PC-9 (cell line): ENCODE data around the gene SGCE. TPM values are rescaled to one million over a fixed set of nuclear protein-coding genes. Genes with fewer than 3 reads are reported as not detected.
A peak's percentile ranks its signal among the peaks of the same experiment; 100 is the strongest.

Source experiments
- BruUV-seq: library from RNA; stranded (reverse); fragments of 400-500 nt; replicated peaks from 2 replicates; lab custom pipeline; 2021; lab: Mats Ljungman, UMichigan
- CTCF ChIA-PET: fragments of 300-600 bp; sonication (Branson Sonifier 250); formaldehyde crosslinking; loops from one replicate; lab custom pipeline; 2022; ENCODE audit warnings: antibody characterized with exemption; lab: Charles Lee
- POLR2A ChIA-PET: fragments of 300-600 bp; sonication (Branson Sonifier 250); formaldehyde crosslinking; loops from one replicate; lab custom pipeline; 2022; ENCODE audit warnings: antibody characterized with exemption; ENCODE audit not compliant: unreplicated experiment; lab: Charles Lee
- DNase-seq, 2 experiments: peaks; one replicate each; pipeline versions ENCODE4 v3.0.0 to v3.0.0-alpha.2; 2015 to 2022; ENCODE audit warnings: mixed read lengths in 1 of 2
- H2AFZ ChIP-seq: fragments of 200-600 bp; sonication (generic); 2 replicates; pipeline ENCODE4 v1.8.1; 2017; ENCODE audit warnings: antibody characterized with exemption
- H3F3A ChIP-seq: fragments of 200-600 bp; sonication (generic); 2 replicates; pipeline ENCODE4 v1.8.1; 2017; ENCODE audit warnings: antibody characterized with exemption, mild to moderate bottlenecking, low read depth; ENCODE audit not compliant: insufficient read depth
- H3K27ac ChIP-seq: fragments of 200-600 bp; sonication (generic); 2 replicates; pipeline ENCODE4 v1.6.1; 2016; ENCODE audit warnings: mixed run types
- H3K27me3 ChIP-seq: fragments of 200-600 bp; sonication (generic); 2 replicates; pipeline ENCODE4 v1.6.1; 2016; ENCODE audit warnings: low read depth, mixed run types; ENCODE audit not compliant: insufficient read depth
- H3K36me3 ChIP-seq: fragments of 200-600 bp; sonication (generic); 2 replicates; pipeline ENCODE4 v1.6.1; 2016; ENCODE audit warnings: low read depth, mixed run types
- H3K4me1 ChIP-seq: fragments of 200-600 bp; sonication (generic); replicated peaks from 2 replicates; pipeline ENCODE4 v1.6.1; 2016; ENCODE audit warnings: mixed run types; ENCODE audit not compliant: insufficient read depth
- H3K4me2 ChIP-seq: fragments of 200-600 bp; sonication (generic); 2 replicates; pipeline ENCODE4 v1.6.1; 2017; ENCODE audit warnings: mixed run types
- H3K4me3 ChIP-seq: fragments of 200-600 bp; sonication (generic); 2 replicates; pipeline ENCODE4 v1.6.1; 2016; ENCODE audit warnings: mixed run types
- H3K79me2 ChIP-seq: fragments of 200-600 bp; sonication (generic); 2 replicates; pipeline ENCODE4 v1.6.1; 2017; ENCODE audit warnings: low read depth, mixed run types
- H3K9me2 ChIP-seq: fragments of 200-600 bp; sonication (generic); 2 replicates; pipeline ENCODE4 v1.8.1; 2017; ENCODE audit warnings: mild to moderate bottlenecking; ENCODE audit not compliant: insufficient read depth
- H3K9me3 ChIP-seq: fragments of 200-600 bp; sonication (generic); 2 replicates; pipeline ENCODE4 v1.8.1; 2016; ENCODE audit warnings: low read depth; ENCODE audit not compliant: insufficient read depth
- H4K20me1 ChIP-seq: fragments of 200-600 bp; sonication (generic); 2 replicates; pipeline ENCODE4 v1.8.1; 2017; ENCODE audit not compliant: insufficient read depth
- CTCF ChIP-seq: fragments of 200-600 bp; sonication (generic); conservative IDR thresholded peaks from 2 replicates; pipeline ENCODE4 v1.6.1; 2017; ENCODE audit warnings: mixed run types, antibody characterized with exemption, mild to moderate bottlenecking, moderate library complexity
- EZH2 ChIP-seq: fragments of 200-600 bp; sonication (generic); IDR thresholded peaks from 2 replicates; pipeline ENCODE4 v1.8.0; 2017; ENCODE audit warnings: antibody characterized with exemption, low read depth
- intact Hi-C: fragments of 100-400 bp; cut with micrococcal nuclease; formaldehyde crosslinking; loops from one replicate; pipeline ENCODE4 v1.10.0; 2022; ENCODE audit not compliant: unreplicated experiment
- total RNA-seq: library from RNA; stranded (reverse); gene quantifications from 2 replicates; pipeline ENCODE4 v1.2.3, GENCODE V29; 2021

SGCE gene
- total RNA-seq, 1 experiment from 2014 or later: 37.7 TPM

DNA sequence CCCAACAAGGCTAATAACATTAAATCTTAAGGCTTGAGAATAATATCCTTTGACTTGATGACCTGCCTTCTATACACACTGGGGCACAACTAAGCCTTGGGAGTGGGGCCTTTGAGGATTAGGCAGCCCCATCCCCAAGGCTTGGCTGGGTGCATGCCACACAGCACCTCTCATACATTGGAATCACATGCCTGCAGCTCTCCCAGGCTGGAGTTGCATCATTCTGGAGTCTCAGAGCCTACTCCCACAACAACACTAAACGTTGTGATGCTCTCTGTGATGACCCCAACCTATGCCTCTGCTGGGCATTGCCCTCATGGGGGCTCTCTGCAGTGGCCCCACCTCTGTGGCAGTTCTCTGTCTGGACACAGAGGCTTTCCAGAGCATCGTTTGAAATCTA lies 31.9 kb upstream of the SGCE start:
- Histone ChIP-seq H3K9me2 (no peaks in the 10 kb centered on the region), H3K27ac (no peak overlapping the region), H3K9me3 (no peaks in the 10 kb centered on the region), H3K36me3 (no peaks in the 10 kb centered on the region), H3K27me3 (no peaks in the 10 kb centered on the region), H3K4me2 (no peak overlapping the region), H2AFZ (no peak overlapping the region; the same call in 1 of the 2 replicates), H4K20me1 (no peaks in the 10 kb centered on the region), H3F3A (no peaks in the 10 kb centered on the region), H3K4me1 (peaks cover 5% of the 10 kb centered on the region; the same call in 1 of the 2 replicates), H3K4me3 (no peak overlapping the region), H3K79me2 (no peaks in the 10 kb centered on the region)
- TF ChIP-seq EZH2 (no peak), CTCF (no peak)
- intact Hi-C loops: no loop called here
- ChIA-PET CTCF (no interaction called here), POLR2A (no interaction called here)
- no peak for DNase-seq
- no TSS peak for BruUV-seq

DNA sequence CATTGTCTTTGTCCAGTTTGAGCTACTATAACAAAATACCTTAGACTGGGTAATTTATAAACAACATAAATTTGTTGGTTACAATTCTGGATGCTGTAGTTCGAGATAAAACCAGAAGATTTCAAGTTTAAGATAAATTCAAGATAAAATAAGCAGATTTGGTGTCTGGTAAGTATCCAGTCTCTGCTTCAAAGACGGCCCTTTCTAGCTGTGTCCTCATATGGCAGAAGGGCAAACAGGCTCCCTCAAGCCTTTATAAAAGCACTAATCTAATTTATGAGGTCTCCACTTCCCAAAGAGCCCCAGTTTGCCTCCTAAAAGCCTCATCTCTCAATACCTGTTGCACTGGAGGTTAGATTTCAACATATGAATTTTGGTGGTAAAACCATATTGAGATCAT lies 31.1 kb upstream of the SGCE start:
- no peaks in the 10 kb centered on the region for H3K79me2 ChIP-seq
- no peaks in the 10 kb centered on the region for H3K9me2 ChIP-seq
- H3K4me1 ChIP-seq: peaks cover 6% of the 10 kb centered on the region; the same call in 1 of the 2 replicates
- no peaks in the 10 kb centered on the region for H4K20me1 ChIP-seq
- H3K9me3 ChIP-seq: no peaks in the 10 kb centered on the region
- no peaks in the 10 kb centered on the region for H3K36me3 ChIP-seq
- ChIA-PET CTCF (no interaction called here), POLR2A (no interaction called here)
- H2AFZ ChIP-seq: no peak overlapping the region; the same call in 1 of the 2 replicates
- H3K27me3 ChIP-seq: no peaks in the 10 kb centered on the region
- intact Hi-C loops: no loop called here
- no peaks in the 10 kb centered on the region for H3F3A ChIP-seq
- no peak overlapping the region for H3K4me2 ChIP-seq
- no peak overlapping the region for H3K4me3 ChIP-seq
- H3K27ac ChIP-seq: no peak overlapping the region
- DNase-seq: no peak
- TF ChIP-seq EZH2 (no peak), CTCF (no peak)
- BruUV-seq: no TSS peak

GRCh38 chr7:94683066-94683465 lies 27.1 kb upstream of the SGCE start:
- Histone ChIP-seq H2AFZ (no peak overlapping the region), H3K27ac (no peak overlapping the region), H3K4me1 (peaks cover 6% of the 10 kb centered on the region; the same call in 1 of the 2 replicates), H3K36me3 (no peaks in the 10 kb centered on the region), H3K9me3 (no peaks in the 10 kb centered on the region), H3K4me3 (no peak overlapping the region), H3F3A (no peaks in the 10 kb centered on the region), H3K79me2 (no peaks in the 10 kb centered on the region), H3K27me3 (no peaks in the 10 kb centered on the region), H4K20me1 (no peaks in the 10 kb centered on the region), H3K9me2 (no peaks in the 10 kb centered on the region), H3K4me2 (no peak overlapping the region)
- TF ChIP-seq EZH2 (no peak), CTCF (no peak)
- no TSS peak for BruUV-seq
- CTCF ChIA-PET: no interaction called here
- POLR2A ChIA-PET: no interaction called here
- intact Hi-C loops: no loop called here
- DNase-seq: peak in 1 of 2 experiments; percentile 39
